Effector memory CD8-positive, alpha-beta T cell (primary cell): ENCODE measurements around the gene RBM27.
"Not testable (repeated sequence)": the region's sequence is repeated elsewhere in the genome, so short reads cannot be mapped to it uniquely, and the experiment has no call there.

Experiments used
- ATAC-seq: fragments of 150-1000 bp; cut with Tn5 transposase; replicated peaks from 2 replicates; pipeline ENCODE4 v1.10.0; 2021; ENCODE audit warnings: mild to moderate bottlenecking, moderate library complexity
- DNase-seq, 3 experiments: peaks; one replicate each; pipeline ENCODE4 v3.0.0; 2021
- H3K27ac Mint-ChIP-seq, 2 donors: one replicate each; pipeline ENCODE4 v1.8.0; 2022; ENCODE audit warnings: mild to moderate bottlenecking in 2 of 2, mixed read lengths in 2 of 2, moderate library complexity in 2 of 2
- H3K27me3 Mint-ChIP-seq, 2 donors: one replicate each; pipeline ENCODE4 v1.8.0; 2022; ENCODE audit warnings: mixed read lengths in 2 of 2
- H3K36me3 Mint-ChIP-seq: one replicate; pipeline ENCODE4 v1.8.0; 2022; ENCODE audit warnings: mild to moderate bottlenecking, moderate library complexity, mixed read lengths; ENCODE audit not compliant: insufficient read depth
- H3K4me1 Mint-ChIP-seq, 2 donors: one replicate each; pipeline ENCODE4 v1.8.0; 2022; ENCODE audit warnings: low read depth in 2 of 2, mixed read lengths in 2 of 2
- H3K4me3 Mint-ChIP-seq, 2 donors: one replicate each; pipeline ENCODE4 v1.8.0; 2022; ENCODE audit warnings: mild to moderate bottlenecking in 2 of 2, mixed read lengths in 2 of 2, moderate library complexity in 2 of 2
- H3K9me3 Mint-ChIP-seq, 2 donors: one replicate each; pipeline ENCODE4 v1.8.0; 2022; ENCODE audit warnings: mixed read lengths in 2 of 2
- total RNA-seq, 9 experiments: gene quantifications; one replicate each; lab custom pipeline; 2026; lab: John Stamatoyannopoulos, UW

The RBM27 gene
- 26.2 to 61.3 (median 47.2) reads per million in 9 experiments for total RNA-seq

GRCh38 chr5:146203011-146203871 lies at the start of gene RBM27:
TSS of gene RBM27 (plus strand) at chr5:146203605. CDS start at chr5:146203766, 161 bp downstream.
- peaks cover 5 to 15% of the 10 kb centered on the region in 2 donors for H3K4me1 Mint-ChIP-seq
- peak; percentile 98 for ATAC-seq
- peaks cover 9% of the 10 kb centered on the region for H3K36me3 Mint-ChIP-seq

GRCh38 chr5:146158255-146158654 lies 45.1 kb upstream of the RBM27 start:
- DNase-seq (no peak), ATAC-seq (no peak)
- no peaks in the 10 kb centered on the region for H3K27me3 Mint-ChIP-seq
- H3K4me1 Mint-ChIP-seq = peaks cover 0 to 5% of the 10 kb centered on the region in 2 donors
- peaks cover 79% of the 10 kb centered on the region for H3K36me3 Mint-ChIP-seq
- H3K27ac Mint-ChIP-seq = no peak overlapping the region
- no peak overlapping the region for H3K4me3 Mint-ChIP-seq
- no peaks in the 10 kb centered on the region for H3K9me3 Mint-ChIP-seq

More at GRCh38 chr5:146203011-146203871, at the start of gene RBM27:
- peak; percentile 98 to 100 (median 98) for DNase-seq
- Mint-ChIP-seq H3K27me3 (no peaks in the 10 kb centered on the region), H3K9me3 (no peaks in the 10 kb centered on the region), H3K4me3 (no peak within 1 kb of the TSS), H3K27ac (no peak within 1 kb of the TSS)

- DNase-seq = no peak
- no peak for ATAC-seq
- no peaks in the 10 kb centered on the region for H3K27me3 Mint-ChIP-seq
- H3K4me3 Mint-ChIP-seq = no peak overlapping the region
- peaks cover 66% of the 10 kb centered on the region for H3K36me3 Mint-ChIP-seq
- H3K9me3 Mint-ChIP-seq = no peaks in the 10 kb centered on the region
- H3K27ac Mint-ChIP-seq = no peak overlapping the region
- peaks cover 0 to 15% of the 10 kb centered on the region in 2 donors for H3K4me1 Mint-ChIP-seq
Observed at GRCh38 chr5:146164382-146164781, 39.0 kb upstream of the RBM27 start.

GRCh38 chr5:146165460-146165859 lies 37.9 kb upstream of the RBM27 start:
- no peak for DNase-seq
- no peak overlapping the region for H3K4me3 Mint-ChIP-seq
- H3K36me3 Mint-ChIP-seq = peaks cover 67% of the 10 kb centered on the region
- H3K27ac Mint-ChIP-seq = no peak overlapping the region
- ATAC-seq = no peak
- no peaks in the 10 kb centered on the region for H3K9me3 Mint-ChIP-seq
- H3K4me1 Mint-ChIP-seq = peaks cover 0 to 16% of the 10 kb centered on the region in 2 donors
- H3K27me3 Mint-ChIP-seq = no peaks in the 10 kb centered on the region

- peaks cover 0 to 18% of the 10 kb centered on the region in 2 donors for H3K4me1 Mint-ChIP-seq
- ATAC-seq = no peak
- H3K9me3 Mint-ChIP-seq = no peaks in the 10 kb centered on the region
- no peaks in the 10 kb centered on the region for H3K27me3 Mint-ChIP-seq
- no peak overlapping the region for H3K4me3 Mint-ChIP-seq
- H3K36me3 Mint-ChIP-seq = peaks cover 71% of the 10 kb centered on the region
- no peak overlapping the region for H3K27ac Mint-ChIP-seq
- no peak for DNase-seq
Observed at GRCh38 chr5:146165903-146166302, 37.5 kb upstream of the RBM27 start.

- no peak overlapping the region for H3K27ac Mint-ChIP-seq
- no peak overlapping the region for H3K4me3 Mint-ChIP-seq
- DNase-seq (no peak), ATAC-seq (no peak)
- H3K27me3 Mint-ChIP-seq = no peaks in the 10 kb centered on the region
- H3K9me3 Mint-ChIP-seq = no peaks in the 10 kb centered on the region
- H3K36me3 Mint-ChIP-seq = peaks cover 61% of the 10 kb centered on the region
- H3K4me1 Mint-ChIP-seq = peaks cover 4 to 22% of the 10 kb centered on the region in 2 donors
Observed at GRCh38 chr5:146169076-146169475, 34.3 kb upstream of the RBM27 start.

- not testable (repeated sequence) for H3K27me3 Mint-ChIP-seq, DNase-seq, ATAC-seq, H3K4me3 Mint-ChIP-seq, H3K27ac Mint-ChIP-seq, H3K9me3 Mint-ChIP-seq
- Mint-ChIP-seq H3K36me3 (peaks cover 70% of the 10 kb centered on the region), H3K4me1 (peaks cover 4 to 15% of the 10 kb centered on the region in 2 donors)
Observed at GRCh38 chr5:146173049-146173448, 30.4 kb upstream of the RBM27 start.

GRCh38 chr5:146173597-146173996 lies 29.8 kb upstream of the RBM27 start:
- Mint-ChIP-seq H3K27me3 (no peaks in the 10 kb centered on the region), H3K27ac (no peak overlapping the region), H3K4me3 (no peak overlapping the region), H3K9me3 (no peaks in the 10 kb centered on the region), H3K36me3 (peaks cover 71% of the 10 kb centered on the region), H3K4me1 (peaks cover 4 to 15% of the 10 kb centered on the region in 2 donors)
- no peak for ATAC-seq
- DNase-seq = no peak

GRCh38 chr5:146176805-146177204 lies 26.6 kb upstream of the RBM27 start:
- DNase-seq (no peak), ATAC-seq (no peak)
- no peaks in the 10 kb centered on the region for H3K27me3 Mint-ChIP-seq
- H3K27ac Mint-ChIP-seq = peak overlapping the region in 1 of 2 donors; percentile 54
- H3K36me3 Mint-ChIP-seq = peaks cover 51% of the 10 kb centered on the region
- H3K4me3 Mint-ChIP-seq = no peak overlapping the region
- H3K9me3 Mint-ChIP-seq = no peaks in the 10 kb centered on the region
- peaks cover 6 to 16% of the 10 kb centered on the region in 2 donors for H3K4me1 Mint-ChIP-seq

GRCh38 chr5:146179696-146180095 lies 23.7 kb upstream of the RBM27 start:
- Mint-ChIP-seq H3K4me3 (no peak overlapping the region), H3K27me3 (no peaks in the 10 kb centered on the region), H3K27ac (no peak overlapping the region), H3K9me3 (no peaks in the 10 kb centered on the region), H3K4me1 (peaks cover 7 to 14% of the 10 kb centered on the region in 2 donors), H3K36me3 (peaks cover 50% of the 10 kb centered on the region)
- no peak for ATAC-seq
- DNase-seq = no peak

- Mint-ChIP-seq H3K27ac (peak overlapping the region; percentile 94 to 95), H3K4me3 (peak overlapping the region; percentile 95 to 99), H3K4me1 (peaks cover 7 to 14% of the 10 kb centered on the region in 2 donors), H3K36me3 (peaks cover 14% of the 10 kb centered on the region)
- ATAC-seq, DNase-seq, H3K27me3 Mint-ChIP-seq, H3K9me3 Mint-ChIP-seq: not testable (repeated sequence)
Observed at GRCh38 chr5:146183403-146183802, 20.0 kb upstream of the RBM27 start.

GRCh38 chr5:146185161-146185560 lies 18.2 kb upstream of the RBM27 start:
- DNase-seq (no peak), ATAC-seq (no peak)
- H3K9me3 Mint-ChIP-seq = no peaks in the 10 kb centered on the region
- peaks cover 3 to 8% of the 10 kb centered on the region in 2 donors for H3K27me3 Mint-ChIP-seq
- no peak overlapping the region for H3K27ac Mint-ChIP-seq
- H3K4me1 Mint-ChIP-seq = peaks cover 7 to 10% of the 10 kb centered on the region in 2 donors
- H3K36me3 Mint-ChIP-seq = peaks cover 14% of the 10 kb centered on the region
- no peak overlapping the region for H3K4me3 Mint-ChIP-seq

- Mint-ChIP-seq H3K27ac (no peak overlapping the region), H3K4me1 (no peaks in the 10 kb centered on the region), H3K9me3 (no peaks in the 10 kb centered on the region), H3K27me3 (peaks cover 17 to 22% of the 10 kb centered on the region in 2 donors), H3K4me3 (no peak overlapping the region), H3K36me3 (no peaks in the 10 kb centered on the region)
- no peak for DNase-seq
- ATAC-seq = no peak
Observed at GRCh38 chr5:146188358-146188757, 15.0 kb upstream of the RBM27 start.

- Mint-ChIP-seq H3K27ac (no peak overlapping the region), H3K4me3 (no peak overlapping the region), H3K9me3 (no peaks in the 10 kb centered on the region), H3K4me1 (no peaks in the 10 kb centered on the region), H3K36me3 (no peaks in the 10 kb centered on the region), H3K27me3 (peaks cover 32% of the 10 kb centered on the region in 2 donors)
- DNase-seq (no peak), ATAC-seq (no peak)
Observed at GRCh38 chr5:146192571-146193043, 10.8 kb upstream of the RBM27 start.
